ENCODE data around the gene RAB25.

RAB25 gene

GRCh38 chr1:156117414-156118176 lies 56.6 kb downstream of the RAB25 start:
- DNase-seq (ENCODE audit: low read depth, low spot score), result no peak

GRCh38 chr1:156118177-156118868 lies 57.4 kb downstream of the RAB25 start:
- DNase-seq (ENCODE audit: low read depth, low spot score), result no peak

GRCh38 chr1:156119503-156120209 lies 58.7 kb downstream of the RAB25 start:
- no peak for DNase-seq (ENCODE audit: low read depth, low spot score)

Measured in activated CD4-positive, CD25-positive, alpha-beta regulatory T cell treated with anti-CD3 and anti-CD28 coated beads, Interleukin-2, amount 50 U/mL, for 16 hours (primary cell).